Effector CD8-positive, alpha-beta T cell (primary cell): ENCODE data around the gene SNAPC3.

Experiments used
- DNase-seq: peaks from one replicate; lab custom pipeline; 2025; lab: John Stamatoyannopoulos, UW

Gene SNAPC3

DNA sequence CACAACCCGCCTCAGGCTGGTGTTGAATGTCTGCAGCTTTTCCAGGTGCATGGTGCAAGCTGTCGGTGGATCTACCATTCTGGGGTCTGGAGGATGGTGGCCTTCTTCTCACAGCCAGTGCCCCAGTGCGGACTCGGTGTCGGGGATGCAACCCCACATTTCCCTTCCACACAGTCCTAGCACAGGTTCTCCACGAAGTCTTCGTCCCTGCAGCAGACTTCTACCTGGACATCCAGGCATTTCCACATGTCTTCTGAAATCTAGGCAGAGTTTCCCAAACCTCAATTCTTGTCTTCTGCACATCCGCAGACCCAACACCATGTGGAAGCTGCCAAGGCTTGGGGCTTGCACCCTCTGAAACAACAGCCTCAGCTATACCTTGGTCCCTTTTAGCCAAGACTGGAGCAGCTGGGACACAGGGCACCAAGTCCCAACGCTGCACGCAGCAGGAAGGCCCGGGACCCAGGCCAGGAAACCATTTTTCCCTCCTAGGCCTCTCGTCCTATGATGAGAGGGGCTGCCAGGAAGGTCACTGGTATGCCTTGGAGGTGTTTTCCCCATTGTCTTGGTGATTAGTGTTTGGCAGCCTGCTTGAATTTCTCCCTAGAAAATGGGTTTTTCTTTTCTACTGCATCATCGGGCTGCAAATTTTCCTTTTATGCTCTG, 69.9 kb downstream of the SNAPC3 start:
- no peak for DNase-seq

DNA sequence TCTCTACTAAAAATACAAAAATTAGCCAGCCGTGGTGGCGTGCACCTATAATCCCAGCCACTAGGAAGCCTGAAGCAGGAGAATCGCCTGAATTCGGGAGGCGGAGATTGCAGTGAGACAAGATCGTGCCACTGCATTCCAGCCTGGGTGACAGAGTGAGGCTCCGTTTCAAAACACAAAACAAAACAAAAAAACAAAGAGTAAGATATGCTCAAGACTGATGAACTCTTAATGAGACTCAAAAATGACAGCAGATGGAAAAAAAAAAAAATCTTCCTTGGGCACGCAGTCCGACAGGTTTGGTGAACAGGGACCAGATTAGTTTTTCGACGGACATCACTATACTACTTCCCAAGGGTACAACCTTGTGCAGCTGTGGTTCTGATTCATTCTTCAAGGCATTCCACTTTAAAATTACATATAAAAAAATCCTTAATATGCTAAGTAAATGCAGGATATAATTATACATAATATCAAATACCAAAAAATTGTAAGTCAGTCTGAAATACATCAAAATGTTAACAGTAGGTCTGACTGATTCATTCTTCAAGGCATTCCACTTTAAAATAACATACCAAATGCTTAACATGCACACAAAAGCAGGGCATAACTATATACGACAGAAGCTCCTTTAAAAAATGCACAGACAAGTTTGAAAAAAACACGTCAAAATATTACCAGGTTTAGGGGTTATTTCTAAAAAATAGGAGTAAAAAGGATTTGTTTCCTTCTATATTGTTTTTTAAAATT, 75.7 kb downstream of the SNAPC3 start:
- no peak for DNase-seq

DNA sequence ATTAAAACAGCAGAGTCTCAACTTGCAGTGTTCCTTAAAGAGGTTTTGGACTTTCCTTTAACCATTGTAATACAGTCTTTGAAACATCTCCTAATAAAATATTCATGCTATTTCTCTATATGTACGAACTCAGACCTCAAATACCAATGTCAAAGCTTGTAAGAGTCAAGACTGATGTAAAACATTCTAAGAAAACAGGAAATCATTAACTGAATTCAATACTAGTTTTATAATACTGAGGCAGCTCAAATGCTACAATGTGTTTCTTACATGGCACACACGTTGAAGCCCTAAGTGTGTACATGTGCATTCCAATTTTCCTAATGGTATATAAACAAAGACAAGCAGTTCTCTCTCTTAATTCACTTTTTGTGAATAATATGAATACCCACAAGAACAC, 76.5 kb downstream of the SNAPC3 start:
- DNase-seq = no peak

DNA sequence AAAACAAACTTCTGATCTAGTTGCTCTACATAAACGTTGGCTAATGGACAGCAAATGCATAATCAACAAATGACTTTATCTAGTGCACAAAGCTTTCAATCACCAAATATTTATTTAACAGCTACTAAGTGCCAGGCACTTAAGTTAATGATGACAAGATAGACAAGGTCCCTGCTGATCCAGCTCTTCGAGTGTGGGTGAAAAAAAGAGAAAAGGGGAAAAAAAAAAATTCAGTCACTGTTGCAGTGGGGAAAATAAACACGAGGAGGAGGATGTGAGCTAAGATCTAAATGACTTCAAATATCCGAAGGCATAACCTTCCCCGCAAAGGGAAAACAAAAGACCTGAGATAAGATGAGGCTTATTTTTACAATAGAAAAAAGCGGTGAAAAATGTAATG, 78.5 kb downstream of the SNAPC3 start:
- no peak for DNase-seq

DNA sequence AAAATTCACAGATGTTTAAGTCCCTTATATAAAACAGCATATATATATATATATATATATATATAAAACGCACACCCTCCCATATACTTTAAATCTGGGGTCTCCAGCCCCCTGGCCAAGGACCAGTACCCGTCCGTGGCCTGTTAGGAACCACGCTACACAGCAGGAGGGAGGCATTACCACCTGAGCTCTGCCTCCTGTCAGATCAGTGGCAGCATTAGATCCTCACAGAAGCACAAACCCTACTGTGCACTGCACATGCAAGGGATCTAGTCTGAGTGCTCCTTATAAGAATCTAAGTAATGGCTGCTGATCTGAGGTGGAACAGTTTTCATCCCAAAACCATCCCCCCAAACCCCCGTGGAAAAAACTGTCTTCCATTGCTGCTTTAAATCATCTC, 79.1 kb downstream of the SNAPC3 start:
- DNase-seq = no peak

GRCh38 chr9:15505921-15506320, 83.2 kb downstream of the SNAPC3 start:
- DNase-seq = no peak

DNA sequence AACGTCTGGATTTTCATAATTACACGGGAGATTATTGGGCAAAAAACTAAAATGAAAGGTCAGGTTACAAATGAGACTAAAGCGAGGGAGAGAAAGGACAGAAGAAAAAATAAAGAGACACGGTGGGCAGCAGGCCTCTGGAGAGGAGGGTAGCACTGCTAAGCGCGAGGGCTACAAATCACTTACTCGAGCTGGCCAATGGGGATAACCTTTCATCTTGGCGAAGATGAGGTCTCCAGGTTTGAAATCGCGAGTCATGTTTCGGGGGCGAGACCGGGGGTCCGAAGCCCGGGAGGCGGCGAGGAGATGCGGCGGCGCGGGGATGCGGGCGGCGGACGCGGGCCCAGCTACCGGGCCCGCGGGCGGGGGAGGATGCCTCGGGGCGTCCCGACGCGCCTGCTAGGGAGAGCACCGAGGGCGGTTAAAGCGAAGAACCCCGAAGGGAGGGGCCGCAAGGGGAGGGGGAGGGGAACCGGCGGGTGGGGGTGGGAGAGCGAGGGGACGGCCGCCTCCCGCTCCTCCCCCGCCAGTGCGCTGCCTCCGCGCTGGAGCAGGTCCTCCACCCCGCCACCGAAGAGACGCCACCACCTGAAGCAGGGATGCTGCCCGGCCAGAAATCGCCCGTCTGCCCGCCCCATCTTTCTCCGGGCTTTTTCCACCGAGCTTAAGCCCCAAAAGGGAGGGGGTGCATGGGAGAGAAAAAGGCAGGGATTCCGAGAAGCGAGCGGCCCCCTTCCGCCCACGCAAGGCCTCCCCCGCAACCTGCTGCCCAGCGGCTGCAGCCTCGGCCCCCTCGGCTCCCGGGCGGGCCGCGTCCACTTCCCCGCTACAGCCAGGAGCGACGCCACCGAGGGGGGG, 87.5 kb downstream of the SNAPC3 start:
- peak; percentile 45 for DNase-seq

GRCh38 chr9:15510789-15511575, 88.3 kb downstream of the SNAPC3 start, which contains the start of gene PSIP1:
Gene PSIP1 (minus strand): TSS chr9:15510970. CDS start chr9:15510188, 782 bp downstream.
- peak; percentile 83 for DNase-seq
